Stimulated activated naive CD8-positive, alpha-beta T cell treated with anti-CD3 and anti-CD28 coated beads, Interleukin-15, amount 100 ng/mL, for 72 hours (primary cell): ENCODE data around the gene DNAJA4.

Source experiments
- ATAC-seq: fragments of 150-1000 bp; cut with Tn5 transposase; 2 replicates; pipeline ENCODE4 v1.10.0; 2021; ENCODE audit warnings: mild to moderate bottlenecking, moderate library complexity
- DNase-seq, 2 donors: peaks; one replicate each; pipeline ENCODE4 v3.0.0; 2021 to 2022
- H3K27ac Mint-ChIP-seq, 2 donors: one replicate each; pipeline ENCODE4 v1.8.0; 2022; ENCODE audit warnings: mild to moderate bottlenecking in 2 of 2, mixed read lengths in 2 of 2, moderate library complexity in 2 of 2
- H3K27me3 Mint-ChIP-seq: one replicate; pipeline ENCODE4 v1.8.0; 2022; ENCODE audit warnings: mixed read lengths
- H3K4me1 Mint-ChIP-seq: one replicate; pipeline ENCODE4 v1.8.0; 2022; ENCODE audit warnings: mild to moderate bottlenecking, mixed read lengths
- H3K4me3 Mint-ChIP-seq, 2 donors: one replicate each; pipeline ENCODE4 v1.8.0; 2022; ENCODE audit warnings: mild to moderate bottlenecking in 2 of 2, mixed read lengths in 2 of 2, moderate library complexity in 1 of 2
- H3K9me3 Mint-ChIP-seq, 2 donors: one replicate each; pipeline ENCODE4 v1.8.0; 2022; ENCODE audit warnings: mixed read lengths in 2 of 2

Gene DNAJA4

GRCh38 chr15:78329625-78330024 is 65.3 kb downstream of the DNAJA4 start:
- H3K4me3 Mint-ChIP-seq: no peak overlapping the region
- ATAC-seq (no peak), DNase-seq (no peak)
- H3K27me3 Mint-ChIP-seq: no peaks in the 10 kb centered on the region
- no peaks in the 10 kb centered on the region for H3K9me3 Mint-ChIP-seq
- no peaks in the 10 kb centered on the region for H3K4me1 Mint-ChIP-seq
- no peak overlapping the region for H3K27ac Mint-ChIP-seq
